NCI-H774 (cell line): Measurements from ENCODE around the gene CLCN1.

Experiments used
- DNase-seq: peaks from one replicate; lab custom pipeline; 2025; lab: John Stamatoyannopoulos, UW

CLCN1 gene

DNA sequence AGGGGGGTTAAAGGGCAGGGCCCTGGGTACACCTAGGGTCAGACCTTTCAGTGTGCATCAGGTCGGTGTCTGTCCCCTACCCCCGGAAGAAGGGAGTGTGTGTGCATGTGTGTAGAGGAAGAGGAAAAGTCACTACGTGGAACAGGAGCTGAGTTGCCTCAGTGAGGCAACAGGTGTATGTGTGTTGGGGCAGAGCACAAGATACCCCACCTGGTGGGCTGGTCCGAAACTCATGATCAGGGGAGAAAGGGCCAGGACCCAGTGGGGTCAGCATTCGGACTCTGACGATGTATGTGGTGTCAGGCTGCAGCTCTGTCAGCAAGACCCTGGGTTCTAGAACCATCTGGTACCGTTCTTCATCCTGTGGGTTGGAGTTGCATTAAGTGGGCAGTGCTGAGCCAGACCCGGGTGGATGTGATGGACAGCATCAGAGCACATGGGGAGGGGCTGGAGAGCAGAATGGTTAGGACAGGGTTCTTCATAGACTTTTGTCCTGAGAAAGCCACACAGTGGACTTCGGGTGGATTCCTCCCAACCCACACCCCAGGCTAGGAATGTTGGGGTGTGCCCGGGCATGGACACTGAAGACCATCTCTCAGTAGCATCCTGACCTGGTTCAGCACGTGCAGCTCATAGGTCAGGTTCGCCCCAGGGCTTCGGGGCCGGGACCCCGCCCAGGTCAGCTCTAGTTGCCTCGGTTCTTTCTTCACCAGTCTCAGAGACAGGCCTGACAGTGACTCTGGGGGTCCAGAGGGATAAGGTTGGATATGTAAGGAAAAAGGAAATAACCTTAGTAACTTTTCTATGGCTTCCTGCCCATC, 82.0 kb downstream of the CLCN1 start:
- no peak for DNase-seq

DNA sequence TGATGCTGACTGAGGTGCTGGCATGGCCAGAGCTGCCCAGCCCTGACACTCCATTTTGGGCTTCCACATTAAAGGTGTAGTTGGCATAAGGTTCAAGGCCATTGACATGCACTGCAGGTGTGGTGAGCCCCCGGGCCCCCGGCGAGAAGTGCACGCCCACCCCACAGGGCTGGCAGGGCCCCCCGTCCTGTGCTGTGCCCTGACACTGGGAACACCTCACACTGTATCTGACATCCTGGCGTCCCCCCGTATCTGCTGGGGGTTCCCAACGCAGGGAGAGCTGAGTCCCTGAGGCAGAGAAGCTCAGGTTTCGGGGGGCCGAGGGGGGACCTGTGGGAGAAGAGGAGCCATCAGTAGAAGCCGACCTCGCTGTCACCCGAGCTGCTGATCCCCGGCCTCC, 82.7 kb downstream of the CLCN1 start:
- no peak for DNase-seq

DNA sequence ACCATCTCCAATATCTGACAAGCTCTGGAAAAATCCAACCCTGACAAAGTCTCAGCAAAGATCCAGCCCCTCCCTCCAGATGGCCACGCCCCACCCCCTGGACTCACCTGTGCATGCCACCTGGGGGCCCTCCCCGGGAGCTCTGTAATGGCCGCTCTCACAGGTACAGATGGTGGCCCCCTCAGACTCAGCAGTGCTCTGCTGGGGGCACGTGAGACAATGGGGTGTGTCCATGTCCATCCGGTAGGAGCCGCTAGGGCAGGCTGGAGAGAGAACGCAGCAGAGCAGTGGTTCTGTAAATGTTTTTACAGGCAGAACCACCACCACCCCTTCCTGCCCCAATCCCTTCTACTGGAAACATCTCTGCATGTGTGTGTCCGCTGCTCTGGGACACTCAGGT, 83.2 kb downstream of the CLCN1 start:
- DNase-seq: no peak

DNA sequence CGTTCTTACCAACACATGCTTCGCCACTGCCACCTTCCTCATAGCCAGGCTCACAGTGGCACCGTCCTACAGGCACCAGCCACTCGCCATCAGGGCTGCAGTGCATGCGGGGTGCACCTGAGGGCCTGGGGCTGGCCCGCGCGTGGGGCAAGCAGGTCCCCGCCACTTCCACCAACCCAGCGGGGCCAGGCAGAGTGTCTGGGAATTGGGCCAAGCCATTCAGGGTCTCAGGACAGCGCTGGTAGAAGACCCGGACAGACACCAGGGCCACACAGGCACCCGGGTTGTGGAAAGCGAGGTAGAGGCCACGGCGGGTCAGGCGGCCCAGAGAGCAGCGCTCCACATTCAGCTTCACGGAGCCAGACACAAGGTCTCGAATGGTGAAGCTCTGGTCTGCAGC, 83.7 kb downstream of the CLCN1 start:
- no peak for DNase-seq

DNA sequence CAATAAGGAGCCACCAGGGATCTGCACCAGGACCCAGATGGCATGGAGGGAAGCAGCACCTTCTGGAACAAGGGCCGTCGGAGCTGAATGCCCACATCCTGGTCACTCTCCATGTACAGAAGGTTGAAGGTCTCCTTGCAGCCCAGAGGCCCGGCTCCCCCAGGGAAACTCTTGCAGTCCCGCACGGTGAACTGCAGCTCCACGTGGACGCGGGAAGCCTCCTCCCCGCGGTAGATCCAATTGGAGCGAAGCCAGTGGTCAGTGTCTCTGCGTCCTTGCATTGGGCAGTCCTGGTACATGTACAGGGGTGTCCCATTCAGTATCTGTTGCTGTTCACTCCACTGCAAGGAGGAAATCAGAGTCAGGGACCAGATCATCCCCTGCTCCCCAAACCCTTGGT, 85.4 kb downstream of the CLCN1 start:
- no peak for DNase-seq
